ENCODE results near the gene CLIP2. TPM values are rescaled to one million over a fixed set of nuclear protein-coding genes. Genes with fewer than 3 reads are reported as not detected.
A peak's percentile ranks its signal among the peaks of the same experiment; 100 is the strongest.

CLIP2 gene
- total RNA-seq, 1 donor from 2014 or later = 24.3 TPM

DNA sequence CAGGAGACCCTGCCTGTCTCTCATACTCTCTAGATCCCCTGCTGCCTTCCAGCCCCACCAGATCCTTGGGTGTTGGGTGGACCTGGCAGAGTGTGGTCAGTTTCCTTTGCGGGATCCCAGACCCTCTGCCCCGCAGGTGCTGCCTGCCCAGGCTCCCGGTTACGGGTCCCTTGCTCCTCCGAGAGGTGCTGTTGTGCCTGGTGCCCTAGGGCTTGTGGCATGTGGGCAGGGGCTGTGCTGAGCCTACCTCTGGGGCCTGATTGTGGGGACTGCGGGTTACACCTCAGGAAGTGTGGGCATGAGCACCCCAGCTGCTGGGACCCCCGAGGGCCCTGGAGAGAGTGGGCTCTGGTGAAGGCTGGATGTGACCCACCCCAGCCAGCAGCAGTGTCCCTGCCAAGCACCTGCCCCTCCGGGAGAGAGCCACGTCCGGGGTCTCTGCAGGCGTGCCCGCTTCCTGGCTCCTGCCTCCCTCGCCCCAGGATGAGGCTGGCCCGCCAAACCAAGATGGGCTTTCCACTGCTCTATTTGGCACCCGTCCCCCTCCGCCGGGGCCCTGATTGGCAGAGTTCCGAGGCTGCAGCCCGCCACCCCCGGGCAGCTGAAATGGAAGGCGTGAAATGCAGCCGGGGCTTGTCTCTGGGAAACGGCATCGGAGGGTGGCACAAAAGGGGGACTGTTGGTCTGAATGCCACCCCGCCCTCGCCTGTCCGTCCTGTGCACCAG is 17.0 kb downstream of the CLIP2 start:
- Histone ChIP-seq H3K27me3 (no peaks in the 10 kb centered on the region), H3K9me3 (no peaks in the 10 kb centered on the region), H3K4me3 (no peak overlapping the region), H3K36me3 (no peaks in the 10 kb centered on the region), H3K27ac (no peak overlapping the region), H3K4me1 (peaks cover 15% of the 10 kb centered on the region)
- intact Hi-C loops (cut with DNase I) = no loop called here
- ATAC-seq (peak; percentile 23), DNase-seq (no peak)
- TF ChIP-seq, protein P1, sequence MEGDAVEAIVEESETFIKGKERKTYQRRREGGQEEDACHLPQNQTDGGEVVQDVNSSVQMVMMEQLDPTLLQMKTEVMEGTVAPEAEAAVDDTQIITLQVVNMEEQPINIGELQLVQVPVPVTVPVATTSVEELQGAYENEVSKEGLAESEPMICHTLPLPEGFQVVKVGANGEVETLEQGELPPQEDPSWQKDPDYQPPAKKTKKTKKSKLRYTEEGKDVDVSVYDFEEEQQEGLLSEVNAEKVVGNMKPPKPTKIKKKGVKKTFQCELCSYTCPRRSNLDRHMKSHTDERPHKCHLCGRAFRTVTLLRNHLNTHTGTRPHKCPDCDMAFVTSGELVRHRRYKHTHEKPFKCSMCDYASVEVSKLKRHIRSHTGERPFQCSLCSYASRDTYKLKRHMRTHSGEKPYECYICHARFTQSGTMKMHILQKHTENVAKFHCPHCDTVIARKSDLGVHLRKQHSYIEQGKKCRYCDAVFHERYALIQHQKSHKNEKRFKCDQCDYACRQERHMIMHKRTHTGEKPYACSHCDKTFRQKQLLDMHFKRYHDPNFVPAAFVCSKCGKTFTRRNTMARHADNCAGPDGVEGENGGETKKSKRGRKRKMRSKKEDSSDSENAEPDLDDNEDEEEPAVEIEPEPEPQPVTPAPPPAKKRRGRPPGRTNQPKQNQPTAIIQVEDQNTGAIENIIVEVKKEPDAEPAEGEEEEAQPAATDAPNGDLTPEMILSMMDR (IDR thresholded peaks at IDR 0.05) = no peak

DNA sequence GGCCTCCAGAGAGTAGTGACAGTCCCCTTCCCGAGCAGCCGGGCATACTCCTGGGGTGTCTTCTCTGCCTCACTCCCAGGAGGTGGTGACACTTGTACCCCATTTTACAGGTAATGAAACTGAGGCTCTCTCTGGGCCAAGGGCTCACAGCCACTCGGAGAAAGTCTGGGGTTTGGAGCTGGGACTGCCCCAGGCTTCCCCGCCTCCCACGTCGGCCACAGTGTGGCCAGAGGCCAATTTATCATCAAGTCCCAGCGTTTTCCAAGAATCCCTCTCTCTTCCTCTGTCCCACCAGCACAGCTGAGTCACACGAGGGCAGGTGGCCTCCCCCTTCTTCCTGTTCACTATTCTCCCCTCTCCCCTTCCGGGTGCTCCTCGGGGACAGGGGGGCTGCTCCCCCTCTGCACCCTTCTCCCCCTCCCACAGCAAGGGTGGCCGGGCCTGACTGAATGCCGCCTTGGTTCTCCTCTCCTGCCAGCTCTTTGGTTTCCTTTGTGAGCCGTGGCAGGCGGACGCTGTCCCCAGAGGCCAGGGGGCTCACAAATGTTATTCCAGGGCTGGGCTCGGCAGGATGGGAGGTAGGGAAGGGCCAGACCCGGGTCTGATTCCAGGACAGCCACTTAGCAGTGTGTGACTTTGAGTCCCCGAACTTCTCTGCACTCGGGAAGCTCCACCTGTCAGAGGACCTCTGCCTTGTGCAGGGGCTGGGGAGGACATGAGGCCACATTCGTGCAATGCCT is 17.7 kb downstream of the CLIP2 start:
- intact Hi-C loops (cut with DNase I) = no loop called here
- ATAC-seq (peak; percentile 65), DNase-seq (no peak)
- H3K36me3 ChIP-seq = no peaks in the 10 kb centered on the region
- H3K4me3 ChIP-seq = no peak overlapping the region
- H3K4me1 ChIP-seq = peaks cover 15% of the 10 kb centered on the region
- TF ChIP-seq, protein P1 (IDR thresholded peaks at IDR 0.05) = no peak
- no peaks in the 10 kb centered on the region for H3K27me3 ChIP-seq
- H3K9me3 ChIP-seq = no peaks in the 10 kb centered on the region
- no peak overlapping the region for H3K27ac ChIP-seq

DNA sequence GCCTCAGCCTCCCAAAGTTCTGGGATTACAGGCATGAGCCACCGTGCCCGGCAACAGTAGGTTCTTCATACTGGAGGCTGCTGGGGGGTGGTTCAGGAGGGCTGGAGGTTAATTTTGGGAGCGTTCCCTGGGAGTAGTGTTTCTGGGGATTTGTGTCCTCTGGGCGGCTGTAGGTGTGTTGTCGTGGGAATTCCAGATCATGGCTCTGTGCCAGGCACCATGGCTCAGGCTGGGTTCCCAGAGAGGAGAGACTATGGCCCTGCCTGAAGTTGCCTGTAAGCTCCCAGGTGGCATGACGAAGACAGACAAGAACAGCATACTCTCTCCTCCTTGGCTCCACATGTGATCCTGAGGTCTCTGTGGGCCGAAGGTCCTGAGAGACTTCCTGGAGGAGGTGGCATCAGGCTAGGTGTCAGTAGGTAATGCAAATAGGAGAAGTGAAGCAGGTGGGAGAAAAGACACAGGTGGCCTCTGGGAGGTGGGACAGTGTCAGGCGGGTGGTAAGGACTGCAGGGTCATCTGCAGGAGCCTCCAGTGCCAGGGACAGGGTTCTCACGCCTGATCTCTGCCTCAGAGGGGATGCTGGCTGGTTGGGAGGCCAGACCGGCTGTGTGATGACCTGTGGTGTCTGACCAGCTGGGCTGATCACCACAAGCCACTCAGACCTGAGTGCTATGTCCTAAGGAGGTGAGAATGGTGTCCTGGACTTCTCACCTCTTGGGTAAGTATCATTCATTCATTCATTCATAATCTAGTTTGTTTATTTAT is 18.7 kb downstream of the CLIP2 start:
- H3K4me1 ChIP-seq = peaks cover 15% of the 10 kb centered on the region
- no peaks in the 10 kb centered on the region for H3K9me3 ChIP-seq
- no peak overlapping the region for H3K27ac ChIP-seq
- no peaks in the 10 kb centered on the region for H3K36me3 ChIP-seq
- ATAC-seq = no peak
- H3K4me3 ChIP-seq = no peak overlapping the region
- TF ChIP-seq, protein P1 (IDR thresholded peaks at IDR 0.05) = no peak
- intact Hi-C loops (cut with DNase I) = no loop called here
- H3K27me3 ChIP-seq = no peaks in the 10 kb centered on the region
- DNase-seq = no peak

DNA sequence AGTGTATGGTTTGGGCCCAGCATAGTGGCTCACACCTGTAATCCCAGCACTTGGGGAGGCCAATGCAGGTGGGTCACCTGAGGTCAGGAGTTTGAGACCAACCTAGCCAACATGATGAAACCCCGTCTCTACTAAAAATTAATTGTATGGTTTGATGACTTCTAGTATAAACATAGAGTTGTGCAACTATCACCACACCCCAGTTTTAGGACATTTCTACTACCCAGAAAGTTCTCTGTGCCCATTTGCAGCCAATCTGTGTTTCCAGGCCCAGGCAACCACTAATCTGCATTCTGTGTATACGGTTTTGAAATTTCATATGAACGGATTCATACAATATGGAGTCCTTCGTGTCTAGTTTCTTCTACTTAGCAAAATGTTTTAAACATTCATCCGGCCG is 20.0 kb downstream of the CLIP2 start:
- peaks cover 15% of the 10 kb centered on the region for H3K4me1 ChIP-seq

DNA sequence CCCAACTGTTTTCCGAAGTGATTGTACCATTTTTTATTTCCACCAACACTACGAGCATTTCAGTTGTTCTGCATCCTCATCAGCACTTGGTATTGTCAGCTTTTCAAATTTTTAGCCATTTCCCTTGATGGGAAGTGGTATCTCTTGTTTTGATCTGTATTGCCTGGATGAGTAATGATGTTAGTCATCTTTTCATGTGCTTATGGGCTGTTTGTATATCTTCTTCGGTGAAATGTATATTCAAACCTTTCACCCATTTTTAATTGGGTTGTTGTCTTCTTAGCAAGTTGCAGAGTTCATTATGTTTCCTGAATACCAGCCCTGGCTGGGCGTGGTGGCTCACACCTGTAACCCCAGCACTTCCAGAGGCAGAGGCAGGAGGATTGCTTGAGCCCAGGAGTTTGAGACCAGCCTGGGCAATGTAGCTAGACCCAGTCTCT is 22.1 kb downstream of the CLIP2 start:
- intact Hi-C loops (cut with DNase I) = no loop called here
- no peaks in the 10 kb centered on the region for H3K9me3 ChIP-seq
- TF ChIP-seq, protein P1 (IDR thresholded peaks at IDR 0.05) = no peak
- no peak overlapping the region for H3K27ac ChIP-seq
- H3K27me3 ChIP-seq = no peaks in the 10 kb centered on the region
- peaks cover 11% of the 10 kb centered on the region for H3K4me1 ChIP-seq
- H3K36me3 ChIP-seq = no peaks in the 10 kb centered on the region
- no peak for ATAC-seq
- H3K4me3 ChIP-seq = no peak overlapping the region
- DNase-seq = no peak

More for the DNA sequence above, 20.0 kb downstream of the CLIP2 start:
- Histone ChIP-seq H3K4me3 (no peak overlapping the region), H3K27ac (no peak overlapping the region), H3K27me3 (no peaks in the 10 kb centered on the region), H3K36me3 (no peaks in the 10 kb centered on the region), H3K9me3 (no peaks in the 10 kb centered on the region)
- ATAC-seq (no peak), DNase-seq (no peak)
- intact Hi-C loops (cut with DNase I) = no loop called here
- TF ChIP-seq, protein P1 (IDR thresholded peaks at IDR 0.05) = no peak
